Lung (tissue), 12 donors: ENCODE data around the gene CTSS. TPM values are rescaled to one million over a fixed set of nuclear protein-coding genes. Genes with fewer than 3 reads are reported as not detected.

Experiments
- ATAC-seq: fragments of 200-7000 bp; cut with Tn5 transposase; one replicate; pipeline ENCODE4 v1.9.1; 2020; ENCODE audit warnings: moderate number of reproducible peaks; ENCODE audit not compliant: insufficient read depth, low FRiP score
- DNase-seq, 3 donors: peaks; one replicate each; pipeline ENCODE4 v3.0.0-alpha.2; 2013 to 2017
- H3K27ac ChIP-seq, 2 donors: one replicate each; pipeline ENCODE4 v1.5.1; 2013; ENCODE audit warnings: mild to moderate bottlenecking in 2 of 2, moderate library complexity in 2 of 2, control low read depth in 1 of 2, inconsistent platforms in 1 of 2, low read depth in 1 of 2, low read length in 1 of 2
- H3K27me3 ChIP-seq, 3 donors: one replicate each; pipeline ENCODE4 v1.5.1; 2013; ENCODE audit warnings: low read length in 2 of 3; ENCODE audit not compliant: control insufficient read depth in 3 of 3, insufficient read depth in 3 of 3
- H3K36me3 ChIP-seq, 4 donors: one replicate each; pipeline ENCODE4 v1.5.1; 2013; ENCODE audit warnings: low read length in 4 of 4, mild to moderate bottlenecking in 1 of 4, moderate library complexity in 1 of 4; ENCODE audit not compliant: control insufficient read depth in 4 of 4, insufficient read depth in 4 of 4
- H3K4me1 ChIP-seq, 5 donors: one replicate each; pipeline ENCODE4 v1.5.1; 2013; ENCODE audit warnings: low read length in 5 of 5, mild to moderate bottlenecking in 2 of 5, moderate library complexity in 1 of 5; ENCODE audit not compliant: control insufficient read depth in 5 of 5, insufficient read depth in 5 of 5
- H3K4me3 ChIP-seq: one replicate; pipeline ENCODE4 v1.5.1; 2013; ENCODE audit warnings: mild to moderate bottlenecking, control low read depth, moderate library complexity
- H3K9ac ChIP-seq, 2 donors: one replicate each; pipeline ENCODE4 v1.5.1; 2013; ENCODE audit warnings: low read length in 2 of 2, control low read depth in 1 of 2; ENCODE audit not compliant: insufficient read depth in 1 of 2
- H3K9me3 ChIP-seq, 4 donors: one replicate each; pipeline ENCODE4 v1.5.1; 2013; ENCODE audit warnings: low read length in 3 of 4, mild to moderate bottlenecking in 1 of 4, moderate library complexity in 1 of 4; ENCODE audit not compliant: control insufficient read depth in 4 of 4, insufficient read depth in 3 of 4
- WGBS, 2 donors: extraction: QIAGEN DNeasy Blood & Tissue Kit; methylation state at CpG; one replicate each; pipeline ENCODE4 v1.1.7; 2013; 5-methylcytosine and 5-hydroxymethylcytosine counted together
- polyA plus RNA-seq, 2 donors: library from polyadenylated mRNA; stranded (reverse); fragments of 200-250 nt; gene quantifications; one replicate each; pipeline ENCODE4 v1.2.1, GENCODE V29; 2013
- total RNA-seq, 2 donors: library from RNA; depleted of rRNA in 1 of 2; stranded (reverse); fragments of >200 nt in 1 of 2; gene quantifications; one replicate each; pipeline ENCODE4 v1.2.1, GENCODE V29; 2014 to 2021
- TF ChIP-seq, protein P1 (sequence below): IDR thresholded peaks from 2 replicates; pipeline ENCODE4 v1.5.1; 2012; ENCODE audit warnings: mild to moderate bottlenecking; ENCODE audit errors: control extremely low read depth, extremely low read depth
- donor health status: control.
- donor health status: control.
- donor health status: Bipolar disorder and iron deficiency.
- donor health status: healthy.
- donor health status: DM: yes; HTN: yes; CAD: no.

Gene CTSS
- total and polyA plus RNA-seq, 4 donors = 79.2 to 516 (median 269) TPM

GRCh38 chr1:150695561-150695960, 70.0 kb downstream of the CTSS start:
- H3K4me3 ChIP-seq = no peak overlapping the region

GRCh38 chr1:150692720-150693119, 72.9 kb downstream of the CTSS start:
- H3K9me3 ChIP-seq = no peaks in the 10 kb centered on the region
- no peak overlapping the region for H3K4me3 ChIP-seq
- H3K27ac ChIP-seq = no peak overlapping the region
- TF ChIP-seq, protein P1, sequence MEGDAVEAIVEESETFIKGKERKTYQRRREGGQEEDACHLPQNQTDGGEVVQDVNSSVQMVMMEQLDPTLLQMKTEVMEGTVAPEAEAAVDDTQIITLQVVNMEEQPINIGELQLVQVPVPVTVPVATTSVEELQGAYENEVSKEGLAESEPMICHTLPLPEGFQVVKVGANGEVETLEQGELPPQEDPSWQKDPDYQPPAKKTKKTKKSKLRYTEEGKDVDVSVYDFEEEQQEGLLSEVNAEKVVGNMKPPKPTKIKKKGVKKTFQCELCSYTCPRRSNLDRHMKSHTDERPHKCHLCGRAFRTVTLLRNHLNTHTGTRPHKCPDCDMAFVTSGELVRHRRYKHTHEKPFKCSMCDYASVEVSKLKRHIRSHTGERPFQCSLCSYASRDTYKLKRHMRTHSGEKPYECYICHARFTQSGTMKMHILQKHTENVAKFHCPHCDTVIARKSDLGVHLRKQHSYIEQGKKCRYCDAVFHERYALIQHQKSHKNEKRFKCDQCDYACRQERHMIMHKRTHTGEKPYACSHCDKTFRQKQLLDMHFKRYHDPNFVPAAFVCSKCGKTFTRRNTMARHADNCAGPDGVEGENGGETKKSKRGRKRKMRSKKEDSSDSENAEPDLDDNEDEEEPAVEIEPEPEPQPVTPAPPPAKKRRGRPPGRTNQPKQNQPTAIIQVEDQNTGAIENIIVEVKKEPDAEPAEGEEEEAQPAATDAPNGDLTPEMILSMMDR = no peak
- peaks cover 3 to 18% (median 10%) of the 10 kb centered on the region in 4 donors for H3K36me3 ChIP-seq
- no peak for ATAC-seq
- H3K9ac ChIP-seq = no peak overlapping the region
- H3K27me3 ChIP-seq = no peaks in the 10 kb centered on the region
- DNase-seq = no peak
- WGBS, 2 donors = 57 to 68% methylated on average over 3 of the region's 3 CpGs
- H3K4me1 ChIP-seq = peaks cover 0 to 13% (median 2%) of the 10 kb centered on the region in 5 donors

More at GRCh38 chr1:150695561-150695960, 70.0 kb downstream of the CTSS start:
- H3K27me3 ChIP-seq = no peaks in the 10 kb centered on the region
- no peak overlapping the region for H3K27ac ChIP-seq
- H3K9ac ChIP-seq = no peak overlapping the region
- no peaks in the 10 kb centered on the region for H3K9me3 ChIP-seq
- H3K36me3 ChIP-seq = peaks cover 3 to 12% (median 7%) of the 10 kb centered on the region in 4 donors
- DNase-seq = no peak
- ATAC-seq = no peak
- 79 to 90% methylated on average over 4 of the region's 4 CpGs for WGBS, 2 donors
- TF ChIP-seq, protein P1 = no peak
- peaks cover 0 to 15% (median 2%) of the 10 kb centered on the region in 5 donors for H3K4me1 ChIP-seq

- no peak overlapping the region for H3K4me3 ChIP-seq
- H3K36me3 ChIP-seq = peaks cover 0 to 11% (median 5%) of the 10 kb centered on the region in 4 donors
- no peaks in the 10 kb centered on the region for H3K27me3 ChIP-seq
- ATAC-seq (no peak), DNase-seq (no peak)
- H3K4me1 ChIP-seq = no peaks in the 10 kb centered on the region
- no peaks in the 10 kb centered on the region for H3K9me3 ChIP-seq
- TF ChIP-seq, protein P1 = no peak
- no peak overlapping the region for H3K9ac ChIP-seq
- no peak overlapping the region for H3K27ac ChIP-seq
- WGBS, 2 donors = 65 to 76% methylated on average over 1 of the region's 1 CpG
Measured at GRCh38 chr1:150688763-150689162, 76.8 kb downstream of the CTSS start.

DNA sequence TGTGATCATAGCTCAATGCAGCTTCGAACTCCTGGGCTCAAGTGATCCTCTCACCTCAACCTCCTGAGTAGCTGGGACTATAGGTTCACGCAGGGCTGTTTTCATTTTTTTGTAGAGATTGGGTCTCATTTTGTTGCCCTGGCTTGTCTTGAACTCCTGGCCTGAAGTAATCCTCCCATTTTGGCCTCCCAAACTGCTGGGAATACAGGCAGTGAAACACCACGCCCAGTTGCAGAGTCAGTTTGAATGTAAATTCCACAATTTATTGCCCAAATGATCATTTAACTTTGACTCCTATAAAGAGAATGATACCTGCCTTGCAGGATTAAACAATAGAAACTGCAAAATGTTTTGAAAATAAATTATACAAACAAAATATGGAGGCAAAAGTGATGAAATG, 79.3 kb downstream of the CTSS start:
- ATAC-seq = no peak
- peaks cover 0 to 7% (median 6%) of the 10 kb centered on the region in 4 donors for H3K36me3 ChIP-seq
- TF ChIP-seq, protein P1 = no peak

More for the DNA sequence above, 79.3 kb downstream of the CTSS start:
- H3K9me3 ChIP-seq = no peaks in the 10 kb centered on the region
- no peak for DNase-seq
- H3K4me3 ChIP-seq = no peak overlapping the region
- no peak overlapping the region for H3K9ac ChIP-seq
- H3K27ac ChIP-seq = no peak overlapping the region
- WGBS, 2 donors = 97% methylated on average over 3 of the region's 3 CpGs
- no peaks in the 10 kb centered on the region for H3K27me3 ChIP-seq
- no peaks in the 10 kb centered on the region for H3K4me1 ChIP-seq
